Measurements from ENCODE around the gene RGS3.
"Not testable (repeated sequence)": the region's sequence is repeated elsewhere in the genome, so short reads cannot be mapped to it uniquely, and the experiment has no call there.

Gene RGS3

GRCh38 chr9:113532809-113533190 is 69.3 kb downstream of the RGS3 start:
- no peak for DNase-seq

DNA sequence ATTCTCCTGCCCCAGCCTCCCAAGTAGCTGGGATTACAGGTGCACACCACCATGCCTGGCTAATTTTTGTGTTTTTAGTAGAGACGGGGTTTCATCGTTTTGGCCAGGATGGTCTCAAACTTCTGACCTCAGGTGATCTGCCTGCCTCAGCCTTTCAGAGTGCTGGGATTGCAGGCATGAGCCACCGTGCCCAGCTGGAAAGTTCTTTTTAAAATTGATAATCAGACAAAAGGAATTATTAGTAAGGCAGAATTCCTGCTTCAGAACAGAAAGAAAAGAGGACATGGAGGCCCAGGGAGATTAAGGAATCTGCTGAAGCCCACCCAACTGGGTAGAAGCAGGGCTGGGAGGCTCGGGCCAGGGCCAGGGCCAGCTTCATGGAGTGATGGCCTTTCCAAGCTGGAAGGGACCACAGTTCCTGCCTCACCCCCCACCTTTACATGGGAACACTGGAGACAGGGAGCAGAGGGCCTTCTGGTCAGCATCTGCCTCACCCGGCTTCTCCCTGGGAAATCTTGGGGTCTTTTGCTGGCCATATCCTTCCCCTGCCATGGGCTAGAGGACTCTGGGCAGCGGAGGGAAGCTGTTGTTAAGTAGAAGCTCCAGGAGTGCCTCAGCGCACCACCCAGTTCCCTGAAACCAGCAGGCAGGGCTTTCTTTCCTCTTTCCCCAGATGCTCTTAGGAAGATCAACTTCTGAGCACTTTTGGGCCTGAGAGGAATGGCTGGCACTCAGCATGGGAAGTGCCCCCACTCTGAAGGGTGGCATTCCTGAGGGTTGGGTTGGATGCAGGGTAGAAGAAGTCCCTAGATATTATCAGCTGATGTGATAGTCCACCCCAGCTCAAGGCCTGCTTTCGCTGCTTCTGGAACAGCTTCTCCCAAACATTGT is 70.1 kb downstream of the RGS3 start:
- DNase-seq: no peak

DNA sequence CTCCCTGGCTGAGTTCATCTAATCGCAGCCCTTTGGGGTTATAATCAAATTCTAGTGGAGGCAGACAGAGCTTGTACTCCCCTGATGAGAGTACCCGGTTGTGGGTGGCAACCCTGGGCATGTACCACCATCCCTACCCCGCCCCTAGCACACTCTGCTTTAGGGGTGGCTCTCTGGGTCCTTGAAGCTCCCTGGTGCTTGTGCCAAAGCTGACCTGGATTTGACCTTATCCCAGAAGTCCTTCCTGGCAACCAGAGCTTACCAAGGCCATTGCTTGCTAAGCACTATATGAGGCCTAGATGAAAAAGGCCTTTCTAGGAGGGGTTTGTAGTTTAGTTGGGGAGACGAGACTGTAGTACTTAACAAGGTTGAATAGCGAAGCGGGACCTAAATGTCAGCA is 72.2 kb downstream of the RGS3 start:
- no peak for DNase-seq

- DNase-seq: no peak
These were observed 72.6 kb downstream of the RGS3 start for GRCh38 chr9:113536166-113536482.

DNA sequence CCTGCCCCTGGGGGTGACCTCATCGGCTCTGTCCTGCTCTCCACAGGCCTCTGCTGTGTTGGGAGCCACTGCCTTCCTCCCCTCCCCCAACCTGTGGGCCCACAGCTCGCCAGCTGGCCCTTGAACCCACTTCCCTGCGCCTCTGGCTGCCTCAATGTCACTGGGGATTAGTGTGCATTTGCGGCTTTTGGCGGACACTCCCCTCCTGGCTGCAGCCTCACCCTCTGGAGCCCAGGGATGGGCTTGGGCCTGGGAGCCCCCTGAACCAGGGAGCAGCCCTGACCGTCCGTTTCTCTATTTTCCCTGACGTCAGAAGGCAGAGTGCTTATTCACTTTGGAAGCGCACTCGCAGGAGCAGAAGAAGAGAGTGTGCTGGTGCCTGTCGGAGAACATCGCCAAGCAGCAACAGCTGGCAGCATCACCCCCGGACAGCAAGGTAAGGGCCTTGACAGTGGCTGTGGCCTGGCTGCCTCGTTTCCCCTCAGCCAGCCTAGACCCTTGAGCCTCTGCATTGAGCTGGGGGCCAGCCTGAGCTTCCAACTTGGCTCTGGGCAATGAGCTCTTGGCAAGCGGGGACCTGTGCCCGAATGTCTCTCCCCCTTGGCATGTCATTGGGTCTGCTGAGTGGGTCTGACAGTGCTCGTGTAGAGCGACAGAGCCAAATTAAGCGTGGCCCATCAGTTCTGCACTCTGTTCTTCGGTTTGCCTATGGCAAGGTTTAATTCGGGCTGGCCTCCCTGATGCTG is 73.1 kb downstream of the RGS3 start:
- DNase-seq: no peak

- no peak for DNase-seq
These were observed 73.8 kb downstream of the RGS3 start for GRCh38 chr9:113537229-113537810.

DNA sequence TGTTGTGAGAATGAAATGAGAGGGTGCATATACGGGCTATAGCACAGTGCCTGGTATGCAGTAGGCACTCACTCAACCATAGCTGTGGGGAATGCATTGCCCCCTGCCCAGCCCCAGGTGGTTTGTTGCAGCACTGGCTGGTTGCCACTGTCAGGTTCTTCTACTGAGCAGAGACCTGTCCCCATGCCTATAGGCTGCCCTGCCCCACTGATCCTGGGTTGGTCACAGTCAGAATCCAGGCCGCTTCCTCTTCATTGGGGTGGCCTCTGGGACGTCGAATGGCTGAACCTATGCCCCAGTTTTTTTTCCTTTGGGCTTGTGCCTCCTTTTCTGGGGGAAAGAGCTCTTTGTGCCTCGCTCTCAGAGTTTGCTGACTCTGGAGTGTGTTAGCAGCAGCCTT is 74.6 kb downstream of the RGS3 start:
- no peak for DNase-seq

DNA sequence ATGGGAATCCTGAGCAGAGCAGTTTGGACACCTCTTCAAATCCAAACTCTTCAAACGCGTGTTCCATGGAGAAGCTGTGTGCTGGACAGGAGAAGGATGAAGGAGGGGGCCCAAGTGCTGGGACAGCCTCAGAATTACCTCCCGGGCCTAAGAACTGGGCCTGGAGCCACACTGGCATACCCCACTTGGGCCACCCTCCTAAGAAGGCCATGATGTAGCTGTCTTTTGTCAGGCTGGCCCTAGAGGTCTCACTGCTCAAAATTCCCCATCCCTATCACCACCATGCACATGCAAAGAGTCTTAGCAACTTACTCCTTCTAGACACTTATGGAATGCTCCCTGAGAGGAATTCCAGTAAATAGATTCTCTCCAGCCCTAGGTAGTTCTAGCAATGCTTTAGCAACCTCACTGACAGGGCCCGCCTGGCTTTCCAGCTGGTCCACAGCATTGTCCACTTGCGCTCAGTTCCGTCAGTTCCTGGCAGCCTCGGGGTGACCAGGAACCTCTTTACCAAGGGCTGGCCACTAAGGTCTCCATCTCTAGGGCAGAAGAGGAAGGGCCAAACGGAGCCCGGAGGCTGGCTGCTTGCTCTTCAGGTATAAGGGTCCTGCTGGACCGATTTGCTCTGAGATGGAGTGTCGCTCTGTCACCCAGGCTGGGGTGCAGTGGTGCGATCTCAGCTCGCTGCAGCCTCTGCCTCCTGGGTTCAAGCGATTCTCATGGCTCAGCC is 75.3 kb downstream of the RGS3 start:
- no peak for DNase-seq

DNA sequence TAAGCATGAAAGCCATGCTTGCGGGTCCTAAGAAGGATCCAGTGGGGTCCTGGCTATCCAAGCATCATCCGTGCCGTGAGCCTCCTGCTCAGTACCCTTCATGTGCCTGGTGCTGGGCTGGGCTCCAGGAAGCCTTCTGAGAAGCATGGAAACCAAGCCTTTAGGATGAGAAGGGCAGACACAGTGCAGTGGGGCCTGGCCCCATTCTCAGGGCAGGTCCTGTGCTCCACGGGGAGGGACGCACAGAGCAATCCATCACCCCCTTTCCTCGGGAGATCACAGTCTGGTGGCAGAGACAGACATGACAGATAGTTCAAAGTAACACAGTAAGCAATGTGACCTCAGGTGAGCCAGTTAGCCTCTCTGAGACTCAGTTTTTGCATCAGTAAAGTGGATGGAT is 76.9 kb downstream of the RGS3 start:
- no peak for DNase-seq

- DNase-seq: no peak
These were observed 77.7 kb downstream of the RGS3 start for GRCh38 chr9:113541019-113541900.

GRCh38 chr9:113542006-113542405 is 78.5 kb downstream of the RGS3 start:
- DNase-seq: no peak

- DNase-seq: no peak
These were observed 79.2 kb downstream of the RGS3 start for GRCh38 chr9:113542741-113543140.

GRCh38 chr9:113543296-113543981 is 79.9 kb downstream of the RGS3 start:
- no peak for DNase-seq

DNA sequence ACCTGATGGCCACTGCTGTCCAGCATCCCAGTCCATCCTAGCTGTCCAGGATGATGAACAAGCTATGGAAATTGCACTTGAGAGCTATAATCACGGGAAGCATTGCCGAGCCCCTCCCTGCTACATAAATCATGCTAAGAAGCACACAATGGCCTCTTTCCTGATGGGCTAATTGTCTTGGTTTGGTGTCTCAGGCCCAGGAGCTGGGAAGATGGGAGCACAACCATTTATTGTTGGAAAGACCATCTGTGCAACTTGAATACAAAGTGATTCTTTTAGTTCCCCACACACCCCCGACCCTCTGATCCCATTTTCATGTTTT is 80.4 kb downstream of the RGS3 start:
- no peak for DNase-seq

DNA sequence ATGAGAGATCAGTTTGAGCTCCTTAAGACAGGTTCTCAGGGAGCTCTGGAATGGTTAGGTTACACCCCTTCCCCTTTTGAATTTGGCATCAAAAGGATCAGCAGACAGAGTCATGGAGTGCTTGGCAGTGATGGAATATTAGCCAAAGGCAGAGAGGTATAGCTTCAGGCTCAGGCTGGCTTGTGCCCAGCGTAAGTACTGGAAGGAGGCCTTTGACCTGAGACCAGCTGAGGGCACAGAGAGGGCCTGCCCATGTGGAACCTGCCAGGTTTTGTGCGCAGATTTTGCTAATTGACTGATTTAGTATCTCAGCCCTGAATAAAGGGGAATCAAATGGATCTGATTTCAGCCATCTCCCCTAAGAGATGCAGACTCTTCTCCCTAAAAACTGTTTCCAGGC is 81.5 kb downstream of the RGS3 start:
- DNase-seq: no peak

- DNase-seq: no peak
These were observed 83.0 kb downstream of the RGS3 start for GRCh38 chr9:113546566-113546965.

DNA sequence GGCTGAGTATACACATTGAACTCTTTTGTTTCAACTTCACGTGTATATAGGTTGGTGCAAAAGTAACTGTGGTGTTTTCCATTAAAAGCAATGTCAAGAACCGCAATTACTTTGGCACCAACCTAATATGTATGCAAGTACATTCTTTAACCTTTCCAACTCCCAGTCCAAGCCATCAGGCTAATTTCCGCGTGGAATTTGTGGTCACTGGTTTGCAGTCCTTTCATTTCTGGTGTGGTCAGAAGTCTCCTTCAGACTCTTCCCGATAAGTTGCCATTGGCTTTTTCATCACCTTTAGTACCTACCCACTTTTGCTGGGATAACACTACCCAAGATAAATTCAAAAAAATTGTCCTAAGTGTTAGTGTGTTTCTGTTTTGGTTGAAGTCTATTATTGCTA is 84.0 kb downstream of the RGS3 start:
- no peak for DNase-seq

DNA sequence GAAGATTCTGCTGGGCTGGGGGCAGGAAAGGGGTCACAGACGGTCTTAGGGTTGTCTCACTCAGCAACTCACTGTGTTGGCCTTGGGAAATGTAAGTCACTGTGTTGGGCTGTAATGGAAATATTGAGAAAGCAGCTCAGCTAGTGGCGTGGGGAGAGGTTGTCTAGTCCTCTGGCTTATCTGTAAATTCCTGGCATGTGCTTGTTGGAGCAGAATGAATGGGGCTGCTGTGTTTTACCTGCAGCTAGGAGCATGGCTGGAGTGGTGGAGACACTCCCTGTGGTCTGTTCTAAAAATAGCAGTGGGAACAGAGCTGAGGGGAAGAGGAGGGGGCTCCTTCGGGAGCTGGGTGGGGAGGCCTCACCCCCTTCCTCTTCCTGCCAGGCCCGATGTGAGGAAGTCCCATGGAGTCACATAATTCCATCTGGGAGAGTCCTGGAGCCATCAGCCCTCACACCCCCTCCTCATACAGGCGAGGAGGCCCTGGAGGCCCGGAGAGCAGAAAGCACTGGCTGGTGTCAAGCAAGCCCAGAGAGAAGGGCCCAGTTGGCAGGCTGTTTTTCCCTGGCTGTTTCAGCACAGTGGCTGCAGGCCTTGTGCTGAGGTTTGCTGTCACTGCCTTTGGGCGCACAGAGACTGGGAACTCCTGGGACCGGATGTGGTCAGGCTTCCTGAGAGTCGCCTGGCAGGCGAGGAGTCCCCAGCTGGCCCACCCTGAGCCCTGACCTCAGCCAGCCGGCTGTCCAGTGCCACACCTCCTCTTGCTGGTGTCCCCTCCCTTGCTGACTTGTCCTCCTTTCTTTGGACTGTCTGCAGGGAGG is 84.9 kb downstream of the RGS3 start:
- no peak for DNase-seq

GRCh38 chr9:113549892-113550291 is 86.4 kb downstream of the RGS3 start:
- not testable (repeated sequence) for DNase-seq

- DNase-seq: no peak
These were observed 93.5 kb downstream of the RGS3 start for GRCh38 chr9:113556877-113557593.
